NCI-H526 (cell line): ENCODE data around the gene BRMS1L.
A peak's percentile ranks its signal among the peaks of the same experiment; 100 is the strongest.

Experiments
- DNase-seq, 2 experiments: peaks; one replicate each; lab custom pipeline; 2025; lab: John Stamatoyannopoulos, UW

Gene BRMS1L

DNA sequence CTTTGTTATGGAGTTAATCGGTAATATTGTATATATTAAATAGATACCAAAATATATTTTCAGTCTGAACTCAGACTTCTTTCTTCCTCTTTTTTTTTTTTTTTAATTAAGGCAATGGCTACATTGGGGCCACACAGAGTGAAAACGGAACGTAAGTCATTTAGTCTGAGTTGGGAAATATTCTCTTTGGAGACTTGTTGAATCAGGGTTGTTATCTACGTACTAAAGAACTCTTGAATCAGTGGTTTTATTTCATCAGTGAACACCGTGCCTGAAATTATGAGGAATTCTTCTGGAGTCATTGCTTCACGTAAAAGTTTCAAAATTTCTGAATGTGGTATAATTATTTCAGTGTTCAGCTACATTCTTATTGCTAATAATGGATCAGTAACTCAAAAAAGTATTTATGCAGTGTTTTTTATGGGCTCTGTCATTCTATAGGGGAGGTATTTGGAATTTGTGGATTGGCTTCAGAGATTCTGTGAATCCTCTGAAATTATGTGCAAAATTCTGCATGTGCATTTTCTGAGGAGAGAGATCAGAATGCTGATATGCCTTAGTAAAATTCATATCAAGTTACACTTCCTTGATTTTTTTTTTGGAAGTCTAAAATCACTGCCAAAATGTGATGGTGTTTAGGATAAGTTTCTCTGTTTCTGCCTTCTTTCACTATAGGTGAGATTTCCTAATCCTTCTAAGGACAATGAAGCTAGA lies 39.6 kb downstream of the BRMS1L start:
- no peak for DNase-seq

DNA sequence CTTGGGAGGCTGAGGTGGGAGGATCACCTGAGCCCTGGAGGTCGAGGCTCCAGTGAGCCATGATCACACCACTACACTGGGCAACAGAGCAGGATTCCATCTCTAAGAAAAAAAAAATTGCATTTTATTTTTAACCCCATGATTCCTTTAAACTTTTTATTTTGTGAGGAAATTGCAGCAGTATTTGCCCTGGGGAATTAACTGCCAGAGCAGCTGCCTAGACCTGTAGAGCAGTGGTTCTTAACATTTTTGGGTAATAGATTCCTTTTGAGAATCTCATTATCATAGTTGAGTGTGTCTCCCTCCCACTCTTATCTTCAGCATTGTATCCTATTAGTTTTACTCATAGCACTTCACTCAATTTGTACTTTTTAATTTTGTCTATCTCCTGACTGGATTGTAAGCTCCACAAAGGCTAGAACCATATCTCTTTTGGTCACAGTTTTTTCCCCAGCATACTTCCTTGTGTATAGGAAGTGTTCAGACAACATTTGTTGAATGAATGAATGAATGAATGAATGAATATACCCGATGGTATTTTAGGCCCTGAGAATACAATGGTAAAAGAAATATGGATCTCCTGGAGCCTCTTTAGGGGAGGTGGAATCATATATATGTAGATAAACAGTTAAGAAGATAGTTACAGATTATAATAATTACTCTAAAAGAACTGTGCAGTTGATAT lies 40.6 kb downstream of the BRMS1L start:
- no peak for DNase-seq

DNA sequence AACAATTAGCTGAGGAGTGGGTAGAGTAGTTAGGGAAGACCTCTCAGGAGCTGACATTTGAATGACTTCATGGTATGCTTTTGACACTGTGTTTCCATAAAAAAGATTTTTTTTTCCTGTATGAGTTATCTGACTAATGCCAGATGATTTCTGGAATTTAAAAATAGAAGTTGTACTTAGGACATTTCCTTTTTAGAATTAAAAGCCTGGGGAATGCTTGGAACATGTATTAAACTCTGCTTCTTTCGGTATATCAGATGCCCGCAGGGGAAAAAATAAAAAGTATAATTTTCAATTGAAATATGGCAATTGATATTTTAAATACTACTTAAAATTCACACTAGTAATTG lies 41.1 kb downstream of the BRMS1L start:
- no peak for DNase-seq

DNA sequence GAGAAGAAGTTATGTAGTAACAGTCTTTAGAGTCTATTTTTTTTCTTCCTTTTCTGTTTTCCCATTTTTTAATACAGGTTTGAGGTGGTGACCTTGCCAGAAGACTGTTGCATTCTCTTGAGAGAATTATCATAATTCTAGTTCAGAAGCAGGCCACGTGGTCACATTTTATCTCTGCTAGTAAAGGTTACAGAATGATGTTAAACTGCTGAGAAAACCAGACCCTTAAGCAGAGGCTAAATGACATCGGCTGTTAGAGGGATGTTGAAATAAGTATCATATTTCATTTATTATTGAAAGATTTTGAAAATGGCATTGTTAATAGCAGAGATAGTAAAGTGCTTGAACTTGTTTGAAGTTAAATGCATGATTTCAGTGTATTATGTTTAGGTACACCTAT lies 49.2 kb downstream of the BRMS1L start:
- no peak for DNase-seq

DNA sequence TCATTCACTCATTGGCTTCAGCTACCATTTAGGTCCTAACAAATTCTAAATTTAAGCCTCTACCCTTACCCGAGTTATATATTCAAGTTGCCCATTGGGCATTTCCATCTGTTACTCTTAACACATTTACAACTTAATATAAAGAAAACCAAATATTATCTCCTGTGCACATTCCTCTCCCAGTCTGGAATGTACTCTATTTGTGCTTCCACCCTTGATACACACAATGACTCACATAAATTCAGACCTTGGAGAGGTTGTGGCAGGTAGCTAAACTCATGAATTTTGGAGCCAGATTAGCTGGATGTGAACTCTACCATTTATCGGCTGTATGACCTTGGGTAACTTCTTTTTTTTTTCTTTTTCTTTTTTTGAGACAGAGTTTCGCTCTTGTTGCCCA lies 51.1 kb downstream of the BRMS1L start:
- no peak for DNase-seq

DNA sequence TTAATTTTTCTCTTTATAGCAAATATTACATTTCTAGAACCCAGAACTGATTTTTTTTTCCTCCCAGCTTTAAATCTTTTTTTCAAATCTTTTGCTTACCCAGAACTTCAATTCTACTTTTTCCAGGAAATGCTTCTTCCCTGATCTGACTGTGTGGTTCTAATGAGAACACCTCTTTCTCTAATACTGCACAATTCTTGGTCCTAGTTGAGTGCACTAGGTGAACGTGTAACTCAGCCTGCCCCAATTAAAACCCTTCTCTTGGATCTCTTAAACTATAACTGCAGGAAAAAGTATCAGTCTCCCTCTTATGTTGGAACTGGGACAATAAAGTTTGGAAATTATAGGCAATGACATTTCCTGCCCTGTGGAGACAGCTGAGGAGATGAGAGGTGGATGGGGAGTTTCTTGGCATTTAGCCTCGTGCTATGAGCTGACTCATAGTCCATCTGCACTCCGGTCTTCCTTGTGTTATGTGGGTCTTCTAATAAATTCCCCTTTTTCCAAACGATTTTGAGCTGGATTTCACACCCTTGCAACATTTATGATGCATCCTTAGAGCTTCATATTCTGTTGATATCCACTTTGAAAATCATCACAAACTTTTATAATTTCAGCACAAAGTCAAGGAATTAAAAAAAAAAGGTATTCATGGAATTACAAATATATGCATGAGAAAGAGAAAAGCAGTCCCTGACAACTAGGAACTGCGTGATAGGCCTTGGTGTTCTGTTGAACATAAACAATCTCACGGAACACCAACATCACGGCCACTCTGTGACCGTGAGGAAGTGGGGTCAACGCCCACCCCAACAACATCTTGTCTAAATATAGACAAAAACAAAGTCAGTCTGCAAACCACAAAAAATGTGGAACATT lies 52.4 kb downstream of the BRMS1L start:
- no peak for DNase-seq

DNA sequence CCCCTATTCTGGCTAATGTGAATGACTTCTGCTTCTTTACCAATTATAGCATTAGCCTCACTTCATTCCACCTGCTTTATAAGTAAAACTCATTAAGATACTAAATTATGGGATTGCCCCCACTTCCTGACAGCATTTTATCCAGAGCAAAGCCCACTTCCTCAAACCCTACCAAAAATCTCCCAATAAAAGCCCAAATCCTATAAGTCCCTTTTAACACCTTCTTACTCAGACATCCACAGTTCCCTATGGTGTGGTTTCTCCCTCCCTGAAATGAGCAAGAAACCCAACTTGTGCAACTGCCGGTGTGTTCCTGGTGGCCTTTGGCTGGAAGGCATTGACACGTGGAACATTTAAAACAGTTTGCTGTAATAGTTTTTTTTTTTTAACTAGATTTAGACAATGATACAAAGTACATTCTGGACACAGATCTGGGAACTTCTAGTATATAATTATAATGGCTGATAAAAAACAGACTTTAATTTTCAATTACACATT lies 53.1 kb downstream of the BRMS1L start:
- no peak for DNase-seq

DNA sequence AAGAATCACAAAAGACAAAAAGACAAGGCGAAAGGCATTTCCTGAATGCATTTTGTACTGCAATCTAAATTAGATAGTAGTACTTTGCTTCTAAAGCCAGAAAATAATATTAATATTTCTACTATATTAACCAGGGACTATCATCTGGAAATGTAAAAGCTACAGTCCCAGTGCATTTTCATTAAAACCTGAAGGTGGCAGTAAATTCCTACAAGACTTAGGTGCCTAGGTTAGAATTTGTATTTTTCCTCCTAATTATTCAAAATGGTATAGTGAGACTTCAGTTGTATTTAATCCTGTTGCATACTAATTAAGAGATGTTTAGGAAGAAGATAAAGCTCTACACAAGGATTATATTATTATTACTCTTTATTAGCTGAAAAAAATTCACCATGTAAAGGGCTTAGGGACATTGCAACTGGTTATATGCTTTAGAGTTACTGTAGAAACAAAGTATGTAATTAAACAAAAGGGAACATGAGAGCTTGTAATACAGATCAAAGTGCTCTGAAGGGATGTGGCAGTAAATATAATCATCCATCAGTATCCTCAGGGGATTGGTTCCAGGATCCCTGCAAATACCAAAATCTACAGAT lies 53.6 kb downstream of the BRMS1L start:
- DNase-seq = peak in 1 of 2 experiments; percentile 39

DNA sequence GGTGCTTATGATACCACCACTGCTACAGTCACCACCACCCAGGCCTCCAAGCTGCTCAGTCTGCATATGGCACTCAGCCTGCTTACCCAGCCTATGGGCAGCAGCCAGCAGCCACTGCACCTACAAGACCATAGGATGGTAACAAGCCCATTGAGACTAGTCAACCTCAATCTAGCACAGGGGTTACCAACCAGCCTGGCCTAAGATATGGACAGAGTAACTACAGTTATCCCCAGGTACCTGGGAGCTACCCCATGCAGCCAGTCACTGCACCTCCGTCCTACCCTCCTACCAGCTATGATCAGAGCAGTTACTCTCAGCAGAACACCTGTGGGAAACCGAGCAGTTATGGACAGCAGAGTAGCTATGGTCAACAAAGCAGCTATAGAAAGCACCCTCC lies 55.1 kb downstream of the BRMS1L start:
- no peak for DNase-seq

DNA sequence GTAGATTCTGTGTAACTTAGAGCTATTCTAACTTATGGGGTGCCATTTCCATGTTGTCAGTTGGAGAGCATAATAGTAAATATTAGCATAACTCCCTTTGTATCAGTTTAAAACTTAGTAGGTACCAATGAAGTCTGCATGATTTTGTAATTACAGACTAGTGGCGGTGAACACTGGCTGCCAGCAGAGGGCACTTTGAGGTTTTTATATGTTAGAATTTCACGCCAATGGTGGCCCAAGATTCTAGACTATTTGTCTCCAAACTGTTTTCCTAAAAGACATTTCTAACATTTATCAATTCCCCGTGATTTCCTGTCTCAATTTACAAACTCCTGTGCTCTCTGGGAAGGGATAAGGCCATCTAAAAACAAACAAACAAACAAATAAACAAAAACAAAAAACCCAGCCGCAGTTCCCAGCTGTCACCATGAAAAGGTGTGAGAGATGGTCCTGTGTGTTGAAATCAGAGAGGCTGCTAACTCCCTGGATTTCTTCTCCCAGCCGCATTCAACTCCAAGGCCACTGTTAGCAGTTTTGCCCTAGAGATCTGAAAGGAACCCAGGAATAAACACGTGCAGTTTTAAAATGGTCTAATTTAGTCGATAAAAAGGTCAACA lies 57.6 kb downstream of the BRMS1L start:
- peak in 1 of 2 experiments; percentile 33 for DNase-seq

DNA sequence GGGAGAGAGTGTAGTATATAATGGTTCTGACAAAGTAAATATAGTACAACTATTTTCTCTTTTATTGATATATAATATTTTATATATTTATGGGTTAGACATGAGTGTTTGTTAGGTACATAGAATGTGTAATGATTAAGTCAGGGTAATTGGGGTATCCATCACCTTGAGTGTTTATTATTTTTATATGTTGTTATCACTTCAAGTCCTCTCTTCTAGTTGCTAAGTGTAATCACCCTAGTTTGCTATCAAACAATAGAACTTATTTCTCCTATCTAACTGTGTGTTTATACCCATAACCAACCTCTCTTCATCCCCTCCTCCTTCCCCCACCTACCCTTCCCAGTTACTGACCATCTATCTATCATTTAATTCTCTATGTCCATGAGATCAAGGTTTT lies 64.2 kb downstream of the BRMS1L start:
- DNase-seq = no peak

DNA sequence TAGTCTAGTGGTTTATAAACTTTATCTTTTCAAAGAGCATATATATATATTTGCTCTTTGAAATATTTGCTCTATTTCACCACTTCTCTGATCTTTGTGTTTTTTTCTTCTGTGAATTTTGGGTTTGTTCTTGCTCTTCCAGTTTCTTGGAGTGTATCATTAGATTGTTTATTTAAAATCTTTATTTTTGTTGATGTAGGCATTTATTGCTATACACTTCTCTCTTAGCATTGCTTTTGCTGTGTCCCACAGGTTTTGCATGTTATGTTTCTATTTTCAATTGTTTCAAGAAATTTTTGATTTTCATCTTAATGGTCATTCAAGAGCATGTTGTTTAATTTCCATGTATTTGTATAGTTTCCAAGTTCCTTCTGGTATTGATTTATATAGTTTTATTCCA lies 69.1 kb downstream of the BRMS1L start:
- no peak for DNase-seq

DNA sequence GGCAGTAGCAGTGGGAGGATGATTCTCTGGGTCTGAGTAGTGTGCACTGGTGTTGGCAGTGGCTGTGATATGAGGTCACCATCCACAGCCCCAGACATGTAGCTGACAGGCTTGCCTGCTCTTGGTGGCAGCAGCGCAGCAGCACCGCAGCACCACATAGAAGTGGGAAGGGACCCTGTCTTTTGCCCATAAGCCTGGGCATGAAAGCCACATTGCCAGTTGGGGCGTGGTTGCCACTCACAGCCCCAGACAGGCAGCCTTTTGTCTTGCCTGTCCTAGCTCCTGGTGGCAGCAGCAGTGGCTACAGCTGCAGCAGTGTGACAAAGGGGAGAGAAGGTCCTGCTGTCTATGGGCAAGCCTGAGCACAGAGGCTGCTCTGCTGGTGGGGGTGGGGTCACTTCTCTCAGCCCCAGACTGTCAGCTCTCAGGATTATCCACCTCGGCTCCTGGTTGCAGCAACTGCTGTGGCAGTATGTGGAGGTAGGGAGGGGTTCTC lies 71.5 kb downstream of the BRMS1L start:
- peak; percentile 28 to 34 for DNase-seq

DNA sequence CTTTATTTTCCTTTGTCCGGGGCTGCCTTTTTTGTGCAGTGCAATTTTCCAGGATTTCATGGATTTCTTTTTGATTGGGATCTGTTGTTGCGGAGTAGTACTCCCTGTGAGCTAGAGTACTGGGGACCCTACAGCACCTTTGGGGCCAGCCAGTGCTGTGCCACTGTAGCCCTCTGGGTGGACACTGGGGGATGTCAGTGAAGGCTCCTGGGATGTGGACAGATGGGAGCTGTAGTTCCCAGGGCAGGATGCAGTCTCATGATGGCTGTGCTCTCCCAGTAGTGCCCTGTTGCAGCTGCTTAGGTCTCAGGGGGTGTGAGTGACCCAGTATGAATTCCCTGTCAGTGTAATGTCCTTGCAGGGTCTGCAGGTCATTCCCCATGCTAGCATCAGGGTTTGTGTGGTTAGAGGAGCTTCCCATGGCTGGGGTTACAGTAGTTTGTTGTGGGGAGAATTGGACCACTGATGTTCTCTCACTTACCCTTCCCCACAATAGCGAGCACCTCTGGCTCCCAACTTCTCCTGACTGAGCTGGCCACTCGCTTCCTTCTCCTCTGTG lies 72.2 kb downstream of the BRMS1L start:
- no peak for DNase-seq

DNA sequence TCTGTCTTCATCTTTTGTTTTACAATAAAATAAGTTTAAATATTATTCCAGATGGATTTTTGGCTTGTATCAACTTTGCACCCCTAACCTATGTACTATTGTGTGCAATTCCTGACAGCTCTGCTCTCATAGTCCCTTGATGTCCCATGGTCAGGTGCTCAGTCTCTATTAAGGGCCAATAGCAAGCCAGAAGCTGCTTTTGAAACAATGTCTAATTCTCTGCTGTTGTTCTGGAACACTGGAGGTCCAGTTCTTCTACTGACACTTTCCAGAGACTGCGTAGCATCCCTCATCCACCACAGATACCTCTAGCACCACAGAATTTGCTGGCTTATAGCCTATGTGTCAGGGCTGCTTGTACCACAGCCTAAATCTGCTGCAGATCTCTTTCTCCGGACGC lies 74.6 kb downstream of the BRMS1L start:
- no peak for DNase-seq

DNA sequence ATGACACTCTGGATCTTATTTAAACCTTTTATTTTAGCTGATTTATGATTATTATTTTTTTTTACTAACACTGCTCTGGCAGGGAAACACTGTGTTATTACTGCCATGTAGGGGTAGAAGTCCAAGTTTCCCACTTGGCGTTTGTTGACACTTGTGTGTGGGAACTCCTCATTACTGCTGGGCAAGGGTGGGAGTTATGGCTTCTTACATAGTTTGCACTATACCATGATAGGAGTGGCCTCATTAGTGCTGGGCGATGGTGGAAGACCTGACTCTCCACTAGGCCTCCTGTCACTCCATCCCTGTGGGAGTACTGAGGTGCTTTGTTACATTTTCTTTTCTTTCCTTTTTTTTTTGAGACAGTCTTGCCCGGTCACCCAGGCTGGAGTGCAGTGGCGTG lies 83.5 kb downstream of the BRMS1L start:
- no peak for DNase-seq

DNA sequence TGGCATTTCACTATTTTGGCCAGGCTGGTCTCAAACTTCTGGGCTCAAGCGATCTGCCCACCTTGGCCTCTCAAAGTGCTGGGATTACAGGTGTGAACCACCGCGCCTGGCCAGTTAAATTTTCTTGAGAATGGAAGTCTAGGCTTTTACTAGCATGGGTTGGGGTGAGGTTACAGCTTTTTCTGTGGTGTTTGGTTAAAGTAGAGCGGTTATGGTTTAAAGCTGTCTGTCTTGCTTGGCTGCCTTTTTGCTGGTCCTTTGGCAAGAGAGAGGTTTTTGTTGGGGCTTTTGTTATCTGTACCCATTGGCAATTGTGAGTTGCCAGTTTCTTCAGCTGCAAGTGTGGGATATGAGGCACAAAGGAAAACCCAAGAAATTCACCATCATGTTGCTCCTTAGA lies 84.1 kb downstream of the BRMS1L start:
- no peak for DNase-seq

DNA sequence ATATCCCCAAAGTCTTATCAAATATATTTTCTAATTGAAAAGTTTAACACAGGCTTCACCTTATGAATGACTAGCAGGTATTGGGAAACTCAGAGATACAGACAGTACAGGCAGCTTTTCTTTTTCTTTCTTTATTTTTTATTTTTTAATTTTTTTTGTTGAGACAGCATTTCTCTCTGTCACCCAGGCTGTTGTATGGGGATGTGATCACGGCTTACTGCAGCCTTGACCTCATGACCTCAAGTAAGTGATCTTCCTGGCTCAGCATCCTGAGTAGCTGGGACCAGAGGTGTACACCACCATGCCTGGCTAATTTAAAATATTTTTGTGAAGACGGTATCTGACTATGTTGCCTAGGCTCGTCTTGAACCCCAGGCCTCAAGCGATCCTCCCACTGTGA lies 85.0 kb downstream of the BRMS1L start:
- DNase-seq = no peak

DNA sequence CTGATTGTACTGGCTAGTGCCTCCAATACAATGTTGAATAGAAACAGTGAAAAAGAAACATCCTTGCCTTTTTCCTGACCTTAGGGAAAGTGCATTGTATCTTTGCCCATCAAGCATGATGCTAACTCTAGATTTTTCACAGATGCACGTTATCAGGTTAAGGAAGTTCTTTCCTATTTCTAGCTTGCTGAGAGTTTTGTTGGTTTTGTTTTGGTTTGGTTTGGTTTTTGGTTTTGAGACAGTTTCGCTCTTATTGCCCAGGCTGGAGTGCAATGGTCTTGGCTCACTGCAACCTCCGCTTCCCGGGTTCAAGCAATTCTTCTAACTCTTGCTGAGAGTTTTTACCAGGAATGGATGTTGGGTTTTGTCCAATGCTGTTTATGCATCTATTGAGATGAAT lies 89.0 kb downstream of the BRMS1L start:
- no peak for DNase-seq

DNA sequence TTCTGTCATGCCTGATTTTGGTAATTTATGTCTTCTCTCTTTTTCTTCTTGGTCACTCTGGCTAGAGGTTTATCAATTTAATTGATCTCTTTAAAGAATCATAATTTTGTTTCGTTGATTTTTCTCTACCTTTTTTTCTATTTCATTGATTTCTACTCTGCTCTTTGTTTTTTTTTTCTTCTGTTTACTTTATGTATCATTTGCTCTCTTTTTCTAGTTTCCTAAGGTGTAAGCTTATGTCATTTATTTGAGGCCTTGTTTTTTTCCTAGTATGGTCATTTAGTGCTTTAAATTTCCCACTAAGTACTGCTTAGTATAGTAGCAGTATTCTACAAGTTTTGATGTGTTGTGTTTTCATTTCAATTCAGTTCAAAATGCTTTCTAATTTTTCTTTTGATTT lies 89.6 kb downstream of the BRMS1L start:
- no peak for DNase-seq
